Parathyroid adenoma (tissue), 2 donors: ENCODE data around the gene MGA.

Source experiments
- H2AFZ ChIP-seq: fragments of 300-600 bp; sonication (generic); one replicate; pipeline ENCODE4 v1.7.0; 2017; ENCODE audit warnings: antibody characterized with exemption, mild to moderate bottlenecking
- H3K27ac ChIP-seq: fragments of 300-600 bp; sonication (generic); one replicate; pipeline ENCODE4 v1.7.0; 2017
- H3K27me3 ChIP-seq: fragments of 300-600 bp; sonication (generic); one replicate; pipeline ENCODE4 v1.7.0; 2017; ENCODE audit warnings: low read length; ENCODE audit not compliant: control insufficient read depth, insufficient read depth
- H3K36me3 ChIP-seq: fragments of 300-600 bp; sonication (generic); one replicate; pipeline ENCODE4 v1.7.0; 2017; ENCODE audit warnings: low read length; ENCODE audit not compliant: control insufficient read depth, insufficient read depth
- H3K4me1 ChIP-seq: fragments of 300-600 bp; sonication (generic); one replicate; pipeline ENCODE4 v1.7.0; 2017; ENCODE audit warnings: control low read depth
- H3K4me2 ChIP-seq: fragments of 300-600 bp; sonication (generic); one replicate; pipeline ENCODE4 v1.7.0; 2017; ENCODE audit warnings: low read length
- H3K4me3 ChIP-seq: fragments of 300-600 bp; sonication (generic); one replicate; pipeline ENCODE4 v1.7.0; 2017; ENCODE audit warnings: low read depth, low read length
- H3K79me2 ChIP-seq: fragments of 300-600 bp; sonication (generic); one replicate; pipeline ENCODE4 v1.7.0; 2017; ENCODE audit warnings: control low read depth
- H3K9ac ChIP-seq: fragments of 300-600 bp; sonication (generic); one replicate; pipeline ENCODE4 v1.7.0; 2017; ENCODE audit warnings: mild to moderate bottlenecking
- H3K9me3 ChIP-seq: fragments of 300-600 bp; sonication (generic); one replicate; pipeline ENCODE4 v1.7.0; 2017; ENCODE audit warnings: low read length; ENCODE audit not compliant: control insufficient read depth
- CTCF ChIP-seq: fragments of 300-600 bp; sonication (generic); IDR thresholded peaks from one replicate; pipeline ENCODE4 v1.7.0; 2017; ENCODE audit warnings: antibody characterized with exemption, mild to moderate bottlenecking
- donor health status: primary hyperparathyroidism.

MGA gene

DNA sequence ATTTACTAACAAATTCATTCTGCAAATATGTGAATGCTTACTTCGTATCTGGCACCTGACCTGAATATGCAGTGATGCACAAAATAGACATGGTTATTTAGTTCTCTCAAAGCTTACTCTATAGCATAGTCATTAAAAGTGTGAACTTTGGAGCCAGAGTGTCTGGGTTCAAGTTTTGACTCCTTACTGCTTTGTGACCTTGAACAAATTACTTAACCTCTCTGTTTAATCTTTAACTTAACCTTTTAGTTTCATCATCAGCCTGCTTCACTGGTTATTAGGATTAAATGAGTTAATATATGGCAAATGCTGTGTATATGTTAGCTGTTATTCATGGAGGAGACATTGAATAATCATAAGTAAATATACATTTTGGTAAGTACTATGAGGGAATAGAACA is 12.1 kb upstream of the MGA start:
- no peaks in the 10 kb centered on the region for H3K4me1 ChIP-seq
- no peak for TF ChIP-seq CTCF
- H3K79me2 ChIP-seq: no peaks in the 10 kb centered on the region

GRCh38 chr15:41648770-41649169 is 11.4 kb upstream of the MGA start:
- no peak overlapping the region for H2AFZ ChIP-seq
- TF ChIP-seq CTCF: no peak
- H3K9ac ChIP-seq: no peak overlapping the region
- H3K27ac ChIP-seq: no peak overlapping the region
- H3K4me3 ChIP-seq: no peak overlapping the region
- no peaks in the 10 kb centered on the region for H3K79me2 ChIP-seq
- H3K4me2 ChIP-seq: no peak overlapping the region
- no peaks in the 10 kb centered on the region for H3K27me3 ChIP-seq
- no peaks in the 10 kb centered on the region for H3K4me1 ChIP-seq
- H3K9me3 ChIP-seq: no peaks in the 10 kb centered on the region
- H3K36me3 ChIP-seq: no peaks in the 10 kb centered on the region

More for the DNA sequence above, 12.1 kb upstream of the MGA start:
- no peak overlapping the region for H2AFZ ChIP-seq
- no peaks in the 10 kb centered on the region for H3K27me3 ChIP-seq
- H3K9ac ChIP-seq: no peak overlapping the region
- no peak overlapping the region for H3K4me2 ChIP-seq
- H3K27ac ChIP-seq: no peak overlapping the region
- H3K9me3 ChIP-seq: no peaks in the 10 kb centered on the region
- H3K4me3 ChIP-seq: no peak overlapping the region
- no peaks in the 10 kb centered on the region for H3K36me3 ChIP-seq

GRCh38 chr15:41650806-41651205 is 9.4 kb upstream of the MGA start:
- Histone ChIP-seq H3K4me3 (no peak overlapping the region), H3K27me3 (no peaks in the 10 kb centered on the region), H2AFZ (no peak overlapping the region), H3K9me3 (no peaks in the 10 kb centered on the region), H3K4me2 (no peak overlapping the region), H3K79me2 (no peaks in the 10 kb centered on the region), H3K36me3 (no peaks in the 10 kb centered on the region), H3K9ac (no peak overlapping the region), H3K4me1 (no peaks in the 10 kb centered on the region), H3K27ac (no peak overlapping the region)
- no peak for TF ChIP-seq CTCF

DNA sequence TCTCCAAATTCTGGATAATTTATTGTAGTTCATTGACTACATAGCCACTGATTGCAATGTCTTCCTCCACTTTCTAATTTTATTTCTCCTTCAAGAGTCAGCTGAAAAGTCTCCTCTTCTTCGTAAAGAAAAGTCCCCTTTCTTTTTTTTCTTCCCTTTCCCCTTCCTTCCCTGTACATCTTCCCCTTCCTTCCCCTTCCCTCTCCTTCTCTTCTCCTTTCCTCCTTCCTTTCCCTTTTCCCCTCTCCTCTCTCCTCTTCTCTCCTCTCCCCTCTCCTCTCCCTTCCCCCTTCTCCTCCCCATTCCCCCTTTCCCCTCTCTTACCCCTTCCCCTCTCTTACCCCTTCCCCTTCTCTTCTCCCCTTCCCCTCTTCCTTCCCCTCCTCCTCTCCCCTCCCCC is 8.8 kb upstream of the MGA start:
- H3K4me1 ChIP-seq: no peaks in the 10 kb centered on the region
- no peak overlapping the region for H3K9ac ChIP-seq
- no peak overlapping the region for H3K4me3 ChIP-seq
- no peak overlapping the region for H2AFZ ChIP-seq
- no peaks in the 10 kb centered on the region for H3K27me3 ChIP-seq
- H3K4me2 ChIP-seq: no peak overlapping the region
- H3K36me3 ChIP-seq: no peaks in the 10 kb centered on the region
- no peaks in the 10 kb centered on the region for H3K79me2 ChIP-seq
- H3K27ac ChIP-seq: no peak overlapping the region
- TF ChIP-seq CTCF: no peak
- no peaks in the 10 kb centered on the region for H3K9me3 ChIP-seq

DNA sequence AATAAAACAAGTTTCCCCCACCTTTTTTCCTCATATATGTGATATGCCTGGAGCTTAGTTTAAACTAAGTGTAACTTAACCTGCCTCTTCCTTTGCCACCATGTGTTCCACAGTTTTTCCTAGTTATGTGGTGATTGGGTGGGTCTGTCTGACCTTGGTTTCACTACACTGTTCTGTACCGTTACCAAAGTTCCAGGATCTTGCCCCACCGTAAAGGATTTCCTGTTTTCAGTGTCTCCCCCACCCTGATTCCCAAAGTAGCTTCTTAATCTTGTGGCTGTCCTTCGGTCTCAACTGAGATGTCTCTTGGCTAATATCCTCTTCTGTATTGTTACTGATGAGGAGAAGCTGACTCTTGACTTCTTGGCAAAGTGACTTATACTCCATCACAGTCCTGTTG is 6.4 kb upstream of the MGA start:
- H3K9me3 ChIP-seq: no peaks in the 10 kb centered on the region
- no peaks in the 10 kb centered on the region for H3K27me3 ChIP-seq
- no peaks in the 10 kb centered on the region for H3K4me1 ChIP-seq
- H3K79me2 ChIP-seq: no peaks in the 10 kb centered on the region
- no peak overlapping the region for H3K9ac ChIP-seq
- H3K27ac ChIP-seq: no peak overlapping the region
- no peak overlapping the region for H3K4me3 ChIP-seq
- no peak for TF ChIP-seq CTCF
- H3K36me3 ChIP-seq: no peaks in the 10 kb centered on the region
- H3K4me2 ChIP-seq: no peak overlapping the region
- H2AFZ ChIP-seq: no peak overlapping the region
